ENCODE data around the gene SLC23A2. TPM values are rescaled to one million over a fixed set of nuclear protein-coding genes. Genes with fewer than 3 reads are reported as not detected.

SLC23A2 gene
- total RNA-seq, 4 donors from 2014 or later = 10.5 to 29.0 (median 20.4) TPM

DNA sequence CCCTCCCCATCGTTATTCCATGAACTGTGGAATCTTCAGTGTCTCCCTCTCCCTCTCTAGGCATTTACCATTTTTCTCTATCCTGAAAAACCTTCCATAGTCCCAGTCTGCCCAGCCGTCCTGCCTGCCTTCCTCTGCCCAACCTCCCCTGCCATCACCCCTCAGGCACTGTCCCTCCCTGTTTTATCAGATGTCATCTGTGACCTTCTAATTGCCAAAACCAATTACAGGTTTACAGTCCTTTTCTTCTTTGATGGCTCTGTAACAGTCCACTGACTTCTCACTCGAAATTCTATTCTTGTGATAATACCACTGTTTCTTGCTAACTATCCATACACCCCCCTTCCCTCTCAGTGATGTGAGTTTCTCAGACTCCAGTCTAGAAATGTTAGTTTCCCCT lies 2.3 kb upstream of the SLC23A2 start:
- Histone ChIP-seq H3K27me3 (no peaks in the 10 kb centered on the region), H3K4me3 (no peak overlapping the region), H3K36me3 (no peaks in the 10 kb centered on the region), H3K4me1 (peaks cover 28% of the 10 kb centered on the region), H3K9me3 (no peaks in the 10 kb centered on the region), H3K27ac (no peak overlapping the region)
- no peak for TF ChIP-seq POLR2AphosphoS5 (IDR thresholded peaks at IDR 0.05)
- no peak for TF ChIP-seq POLR2A (IDR thresholded peaks at IDR 0.05)
- TF ChIP-seq, protein P1, sequence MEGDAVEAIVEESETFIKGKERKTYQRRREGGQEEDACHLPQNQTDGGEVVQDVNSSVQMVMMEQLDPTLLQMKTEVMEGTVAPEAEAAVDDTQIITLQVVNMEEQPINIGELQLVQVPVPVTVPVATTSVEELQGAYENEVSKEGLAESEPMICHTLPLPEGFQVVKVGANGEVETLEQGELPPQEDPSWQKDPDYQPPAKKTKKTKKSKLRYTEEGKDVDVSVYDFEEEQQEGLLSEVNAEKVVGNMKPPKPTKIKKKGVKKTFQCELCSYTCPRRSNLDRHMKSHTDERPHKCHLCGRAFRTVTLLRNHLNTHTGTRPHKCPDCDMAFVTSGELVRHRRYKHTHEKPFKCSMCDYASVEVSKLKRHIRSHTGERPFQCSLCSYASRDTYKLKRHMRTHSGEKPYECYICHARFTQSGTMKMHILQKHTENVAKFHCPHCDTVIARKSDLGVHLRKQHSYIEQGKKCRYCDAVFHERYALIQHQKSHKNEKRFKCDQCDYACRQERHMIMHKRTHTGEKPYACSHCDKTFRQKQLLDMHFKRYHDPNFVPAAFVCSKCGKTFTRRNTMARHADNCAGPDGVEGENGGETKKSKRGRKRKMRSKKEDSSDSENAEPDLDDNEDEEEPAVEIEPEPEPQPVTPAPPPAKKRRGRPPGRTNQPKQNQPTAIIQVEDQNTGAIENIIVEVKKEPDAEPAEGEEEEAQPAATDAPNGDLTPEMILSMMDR (IDR thresholded peaks at IDR 0.05) = no peak
- TF ChIP-seq EP300 (IDR thresholded peaks at IDR 0.05) = no peak
- DNase-seq (ENCODE audit: low spot score in 2 of 2) = no peak
- 57% methylated on average over 3 of the region's 3 CpGs for WGBS

DNA sequence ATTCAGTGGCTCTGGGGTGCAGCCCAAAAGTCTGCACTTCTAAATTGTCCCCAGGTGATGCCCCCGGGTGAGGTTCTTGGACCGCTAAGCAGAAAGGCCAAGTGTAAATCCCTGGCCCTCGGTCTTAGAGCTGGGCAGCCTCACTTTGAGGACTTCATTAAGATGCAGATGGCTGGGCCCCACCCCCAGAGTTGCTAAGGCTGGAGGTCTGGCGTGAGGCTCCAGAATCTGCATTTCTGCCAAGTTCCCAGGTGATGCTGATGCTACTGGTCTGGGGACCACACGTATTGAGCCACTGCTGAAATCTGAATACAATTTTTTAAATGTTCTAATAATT lies 735 bp upstream of the SLC23A2 start:
- TF ChIP-seq, protein P1 (IDR thresholded peaks at IDR 0.05) = no peak
- TF ChIP-seq POLR2A (IDR thresholded peaks at IDR 0.05) (no peak), POLR2AphosphoS5 (IDR thresholded peaks at IDR 0.05) (no peak), EP300 (IDR thresholded peaks at IDR 0.05) (no peak)
- H3K36me3 ChIP-seq = no peaks in the 10 kb centered on the region
- H3K9me3 ChIP-seq = no peaks in the 10 kb centered on the region
- peaks cover 28% of the 10 kb centered on the region for H3K4me1 ChIP-seq
- H3K27me3 ChIP-seq = no peaks in the 10 kb centered on the region
- peak overlapping the region; percentile 89 for H3K4me3 ChIP-seq
- 28% methylated on average over 4 of the region's 5 CpGs for WGBS
- no peak for DNase-seq (ENCODE audit: low spot score in 2 of 2)
- no peak overlapping the region for H3K27ac ChIP-seq

DNA sequence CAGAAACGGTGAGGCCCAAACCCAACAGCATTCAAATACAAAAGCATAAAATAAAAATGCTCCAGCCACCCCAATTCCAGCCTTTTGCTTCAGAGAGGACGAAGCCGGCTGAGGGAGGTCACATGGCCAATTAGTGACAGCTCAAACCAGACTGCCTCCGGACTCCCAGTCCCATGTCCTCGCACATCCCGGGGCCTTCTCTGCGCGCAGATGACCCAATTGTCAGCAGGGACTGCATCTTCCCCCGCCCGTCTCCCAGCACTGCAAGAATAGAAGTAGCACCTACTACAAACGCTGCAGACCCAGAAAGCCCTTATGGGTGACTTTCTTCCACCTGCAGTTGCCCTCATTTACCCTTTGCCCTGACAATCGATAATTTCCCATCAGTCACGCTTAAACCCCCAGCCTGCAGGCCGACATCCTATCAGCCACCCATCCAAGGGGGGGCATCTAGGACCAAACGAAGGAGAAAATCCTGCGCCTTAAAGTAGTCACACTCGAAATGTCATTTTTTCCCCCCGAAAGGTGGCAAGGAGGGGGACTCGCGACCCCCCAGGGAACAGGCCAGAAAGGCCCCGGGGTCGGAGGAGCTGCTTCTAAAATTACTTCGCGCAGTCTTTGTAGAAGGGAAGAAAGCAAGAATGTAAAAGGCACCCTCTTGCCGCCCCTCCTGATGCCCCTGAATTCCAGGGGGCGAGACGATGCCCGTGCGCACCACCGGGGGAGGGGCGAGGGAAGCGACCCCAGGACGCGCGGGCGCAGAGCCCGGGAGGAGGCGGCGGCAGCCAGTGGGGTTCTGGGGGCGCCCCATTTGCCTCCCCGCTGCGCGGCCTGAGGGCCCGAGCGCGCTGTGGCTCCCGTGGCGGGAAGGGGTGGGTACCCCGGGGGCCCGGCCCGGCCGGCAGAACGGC lies 792 bp downstream of the SLC23A2 start:
- peak; percentile 70 to 82 for DNase-seq (ENCODE audit: low spot score in 2 of 2)
- Histone ChIP-seq H3K4me3 (peak overlapping the region; percentile 89), H3K36me3 (no peaks in the 10 kb centered on the region), H3K4me1 (peaks cover 28% of the 10 kb centered on the region), H3K27ac (peak overlapping the region; percentile 14), H3K9me3 (no peaks in the 10 kb centered on the region), H3K27me3 (no peaks in the 10 kb centered on the region)
- whole genome bisulfite sequencing = 12% methylated on average over 18 of the region's 53 CpGs
- TF ChIP-seq, protein P1 (IDR thresholded peaks at IDR 0.05) = no peak
- TF ChIP-seq POLR2A (IDR thresholded peaks at IDR 0.05) (no peak), EP300 (IDR thresholded peaks at IDR 0.05) (no peak), POLR2AphosphoS5 (IDR thresholded peaks at IDR 0.05) (no peak)

DNA sequence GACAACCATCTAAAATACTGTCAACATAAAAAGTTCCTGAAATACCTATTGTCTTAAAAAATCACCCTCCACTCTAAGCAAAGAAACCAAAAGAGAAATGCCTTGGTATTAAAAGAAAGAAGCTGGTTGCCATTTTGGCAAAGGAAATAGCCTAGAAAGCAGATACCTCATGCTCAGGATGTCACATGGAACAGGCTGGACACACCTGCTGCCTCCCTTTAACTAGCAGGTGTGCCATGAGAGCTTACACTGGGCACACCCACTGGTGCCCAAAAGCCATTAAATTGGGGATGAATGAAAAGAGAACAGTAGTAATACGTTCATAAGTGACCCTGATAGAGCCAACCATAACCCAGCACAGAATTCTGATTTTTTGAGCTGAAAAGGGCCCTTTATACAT lies 1.5 kb downstream of the SLC23A2 start:
- WGBS = 27% methylated on average over 1 of the region's 1 CpG
- Histone ChIP-seq H3K4me3 (peak overlapping the region; percentile 89), H3K4me1 (peaks cover 28% of the 10 kb centered on the region), H3K36me3 (no peaks in the 10 kb centered on the region), H3K9me3 (no peaks in the 10 kb centered on the region), H3K27me3 (no peaks in the 10 kb centered on the region), H3K27ac (no peak overlapping the region)
- DNase-seq (ENCODE audit: low spot score in 2 of 2) = no peak
- TF ChIP-seq, protein P1 (IDR thresholded peaks at IDR 0.05) = no peak
- TF ChIP-seq POLR2A (IDR thresholded peaks at IDR 0.05) (no peak), POLR2AphosphoS5 (IDR thresholded peaks at IDR 0.05) (no peak), EP300 (IDR thresholded peaks at IDR 0.05) (no peak)

DNA sequence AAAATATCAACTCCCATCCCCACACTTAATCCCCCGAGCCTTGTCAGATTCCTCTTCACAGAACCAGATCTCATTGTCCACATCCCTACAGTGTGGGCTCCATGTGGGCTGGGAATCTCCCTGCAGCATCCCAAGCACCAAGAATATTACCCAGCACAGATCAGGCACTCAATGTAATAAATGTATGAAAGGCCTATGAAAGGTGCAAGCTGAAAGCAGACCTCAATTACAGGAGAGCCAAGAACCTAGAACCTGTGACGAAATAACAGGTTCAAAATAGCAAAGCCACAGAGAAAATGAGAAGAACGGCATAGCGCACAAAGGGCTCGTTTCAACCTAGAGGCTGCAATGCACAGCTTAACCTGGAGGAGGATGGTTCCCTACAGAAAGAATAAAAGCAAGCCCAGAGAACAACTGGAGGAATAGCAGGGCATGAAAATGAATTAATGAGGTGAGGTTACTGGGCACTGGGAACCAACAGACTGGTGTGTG lies 3.1 kb downstream of the SLC23A2 start:
- DNase-seq (ENCODE audit: low spot score in 2 of 2) = no peak
- 81% methylated on average over 5 of the region's 5 CpGs for WGBS
- Histone ChIP-seq H3K9me3 (no peaks in the 10 kb centered on the region), H3K27ac (no peak overlapping the region), H3K36me3 (no peaks in the 10 kb centered on the region), H3K4me1 (peaks cover 28% of the 10 kb centered on the region), H3K27me3 (no peaks in the 10 kb centered on the region), H3K4me3 (no peak overlapping the region)
- no peak for TF ChIP-seq POLR2AphosphoS5 (IDR thresholded peaks at IDR 0.05)
- TF ChIP-seq POLR2A (IDR thresholded peaks at IDR 0.05) = no peak
- TF ChIP-seq EP300 (IDR thresholded peaks at IDR 0.05) = no peak
- TF ChIP-seq, protein P1 (IDR thresholded peaks at IDR 0.05) = no peak

All from suprapubic skin (tissue), 4 donors.